Fibroblast of skin of abdomen (primary cell): ENCODE data around the gene SERPINH1. TPM values are rescaled to one million over a fixed set of nuclear protein-coding genes. Genes with fewer than 3 reads are reported as not detected.
A peak's percentile ranks its signal among the peaks of the same experiment; 100 is the strongest.

Experiments
- DNase-seq: peaks from one replicate; pipeline ENCODE4 v3.0.0-alpha.2; 2013
- polyA plus RNA-seq, 2 experiments: library from polyadenylated mRNA; unstranded; fragments of 120-200 nt; gene quantifications; one replicate each; pipeline ENCODE4 v1.2.1, GENCODE V29; 2013; ENCODE audit not compliant: insufficient read length in 2 of 2

Gene SERPINH1
- polyA plus RNA-seq (2013, experiment 1 of 2; ENCODE audit: insufficient read length): 2,201 TPM
- polyA plus RNA-seq (2013, experiment 2 of 2; ENCODE audit: insufficient read length): 2,181 TPM

DNA sequence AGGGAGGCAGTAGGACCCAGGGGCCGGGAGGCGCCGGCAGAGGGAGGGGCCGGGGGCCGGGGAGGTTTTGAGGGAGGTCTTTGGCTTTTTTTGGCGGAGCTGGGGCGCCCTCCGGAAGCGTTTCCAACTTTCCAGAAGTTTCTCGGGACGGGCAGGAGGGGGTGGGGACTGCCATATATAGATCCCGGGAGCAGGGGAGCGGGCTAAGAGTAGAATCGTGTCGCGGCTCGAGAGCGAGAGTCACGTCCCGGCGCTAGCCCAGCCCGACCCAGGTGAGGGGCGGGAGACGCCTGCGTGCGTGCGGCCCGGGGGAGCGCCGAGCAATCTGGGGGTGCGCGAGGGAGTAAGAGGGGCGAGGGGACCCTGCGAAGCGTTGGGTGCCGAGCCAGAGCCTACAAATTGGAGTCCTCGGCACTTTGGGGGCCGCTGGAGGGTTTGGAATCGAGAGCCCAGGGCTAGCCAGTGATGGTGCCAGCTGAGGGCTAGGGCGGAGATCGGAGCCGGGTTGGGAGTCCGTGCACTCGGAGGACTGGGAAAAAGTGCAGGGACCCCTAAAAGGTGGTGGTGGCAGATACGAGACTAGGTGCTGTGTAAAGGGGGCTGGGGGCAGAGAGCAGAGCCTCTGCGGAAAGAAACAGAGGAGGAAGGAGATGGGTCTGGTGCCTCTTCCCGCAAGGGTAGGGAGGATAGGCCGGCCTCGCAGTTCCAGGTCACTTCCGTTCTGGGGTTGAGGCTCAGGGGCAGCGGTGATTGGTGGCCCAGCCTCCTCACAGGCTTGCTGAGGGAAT, at the start of gene SERPINH1:
SERPINH1 (plus strand) TSS at position 206 of the 788 bp plus-strand sequence. CDS start 4,097 bp downstream, outside the sequence.
- DNase-seq: peak; percentile 95

DNA sequence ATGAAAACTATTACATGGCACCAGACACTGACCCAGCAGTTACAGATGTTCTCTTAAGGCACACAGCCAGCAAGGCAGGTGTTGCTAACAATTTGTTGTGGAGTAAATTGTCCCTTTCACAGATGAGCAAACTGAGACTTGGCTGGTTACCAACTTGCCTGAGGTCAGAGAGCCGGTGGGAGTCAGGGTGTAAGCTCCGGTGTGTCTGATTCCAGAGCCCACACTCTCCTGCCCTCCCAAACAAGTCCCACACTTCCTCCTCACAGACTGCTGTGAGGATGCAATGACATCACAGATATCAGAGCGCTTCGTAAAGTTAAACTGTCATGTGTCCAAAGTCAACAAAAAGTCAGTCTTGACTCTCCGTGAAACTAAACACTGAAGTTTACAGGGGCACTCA, 48.8 kb upstream of the SERPINH1 start:
- no peak for DNase-seq

DNA sequence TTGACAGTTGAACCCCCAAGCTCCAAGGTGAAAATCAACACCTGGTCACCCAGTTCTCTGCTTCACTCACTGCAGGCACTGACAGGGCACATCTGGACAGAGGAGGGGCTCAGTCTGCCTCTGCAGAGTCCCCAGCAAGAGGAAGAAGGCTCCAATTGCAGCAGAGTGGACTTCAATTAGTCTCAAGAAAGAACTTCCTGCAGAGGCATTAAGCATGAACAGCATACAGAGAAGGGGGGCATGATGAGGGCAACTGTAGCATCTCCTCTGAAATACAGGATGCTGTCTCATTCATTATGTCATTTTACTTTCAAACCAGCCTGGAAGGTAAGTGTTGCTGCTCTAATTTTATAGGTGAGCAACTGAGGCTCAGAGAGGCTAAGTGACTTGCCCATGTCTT, 47.5 kb upstream of the SERPINH1 start:
- no peak for DNase-seq

GRCh38 chr11:75516140-75516539, 45.9 kb upstream of the SERPINH1 start:
- DNase-seq: no peak

DNA sequence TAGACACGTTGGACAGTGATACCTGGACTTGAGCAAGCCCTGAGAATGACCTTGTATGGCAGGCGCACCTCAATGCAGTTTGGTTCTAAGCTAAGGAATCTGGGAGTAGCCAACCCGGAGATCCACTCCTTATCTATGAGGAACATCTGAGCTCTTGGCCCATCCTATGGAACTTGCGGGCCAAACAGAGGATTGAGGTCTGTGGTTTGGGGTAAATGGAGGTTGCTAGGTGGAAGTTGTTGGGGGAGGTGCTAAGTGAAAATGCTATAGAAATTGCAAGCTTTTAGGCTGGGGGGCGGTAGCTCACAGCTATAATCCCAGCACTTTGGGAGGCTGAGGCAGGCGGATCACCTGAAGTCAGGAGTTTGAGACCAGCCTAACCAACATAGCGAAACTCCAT, 45.2 kb upstream of the SERPINH1 start:
- DNase-seq: no peak

DNA sequence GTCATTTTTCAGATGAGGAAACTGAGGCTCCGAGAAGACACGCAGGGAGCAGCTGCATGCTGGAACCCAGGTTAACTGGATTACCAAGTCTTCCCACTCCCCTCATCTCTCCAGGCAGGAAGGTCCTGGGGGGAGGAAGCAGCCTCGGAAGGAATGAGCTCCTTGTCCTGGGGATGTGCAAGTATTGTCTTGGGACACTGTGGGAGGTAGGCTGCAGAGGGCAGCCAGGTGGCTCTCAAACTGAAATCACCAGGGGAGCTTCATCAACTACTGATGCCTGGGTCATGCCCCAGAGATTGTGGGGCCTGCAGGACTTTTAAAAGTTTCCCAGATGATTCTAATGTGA, 43.9 kb upstream of the SERPINH1 start:
- no peak for DNase-seq

DNA sequence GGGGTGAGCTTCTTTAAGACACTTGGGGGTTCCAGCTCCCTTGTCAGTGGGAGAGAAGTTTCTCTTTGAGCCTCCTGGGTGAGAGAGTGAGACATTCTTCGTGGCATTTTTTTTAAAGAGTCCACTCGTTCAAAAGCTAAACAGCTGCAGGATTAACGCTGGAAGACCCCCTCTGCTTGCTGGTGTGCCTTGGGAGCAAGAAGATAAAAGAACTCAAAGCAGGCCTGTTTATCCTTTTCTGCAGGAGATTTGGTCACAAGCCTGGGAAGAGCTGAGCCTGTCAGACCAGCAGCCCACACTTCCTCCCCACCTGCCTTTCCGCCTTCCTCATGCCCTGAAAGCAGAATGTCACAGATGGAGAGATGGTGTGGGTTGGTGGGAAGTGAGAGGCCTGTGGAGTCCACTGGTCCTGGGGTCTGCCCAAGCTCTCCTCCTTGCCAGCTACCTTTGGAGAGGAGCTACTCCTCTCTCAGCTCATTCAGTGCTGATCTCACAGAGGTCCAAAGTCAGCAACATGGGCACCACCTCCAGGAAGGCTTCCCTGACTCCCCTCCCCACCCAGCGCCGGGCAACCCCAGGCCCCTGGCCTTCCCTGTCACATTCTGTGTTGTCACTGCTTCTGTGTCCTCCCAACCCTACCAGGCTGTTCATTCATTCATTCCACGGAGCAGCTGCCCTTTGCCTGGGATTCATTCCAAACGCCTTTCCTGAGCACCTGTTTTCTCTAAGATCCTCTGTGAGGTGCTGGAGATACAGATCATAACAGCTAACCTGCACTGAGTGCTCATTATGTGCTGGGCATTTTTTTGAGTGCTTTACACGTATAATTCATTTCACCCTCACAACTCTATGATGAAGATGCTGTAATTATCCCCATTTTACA, 43.0 kb upstream of the SERPINH1 start:
- no peak for DNase-seq

- DNase-seq: no peak
Measured at GRCh38 chr11:75520688-75521087, 41.4 kb upstream of the SERPINH1 start.

DNA sequence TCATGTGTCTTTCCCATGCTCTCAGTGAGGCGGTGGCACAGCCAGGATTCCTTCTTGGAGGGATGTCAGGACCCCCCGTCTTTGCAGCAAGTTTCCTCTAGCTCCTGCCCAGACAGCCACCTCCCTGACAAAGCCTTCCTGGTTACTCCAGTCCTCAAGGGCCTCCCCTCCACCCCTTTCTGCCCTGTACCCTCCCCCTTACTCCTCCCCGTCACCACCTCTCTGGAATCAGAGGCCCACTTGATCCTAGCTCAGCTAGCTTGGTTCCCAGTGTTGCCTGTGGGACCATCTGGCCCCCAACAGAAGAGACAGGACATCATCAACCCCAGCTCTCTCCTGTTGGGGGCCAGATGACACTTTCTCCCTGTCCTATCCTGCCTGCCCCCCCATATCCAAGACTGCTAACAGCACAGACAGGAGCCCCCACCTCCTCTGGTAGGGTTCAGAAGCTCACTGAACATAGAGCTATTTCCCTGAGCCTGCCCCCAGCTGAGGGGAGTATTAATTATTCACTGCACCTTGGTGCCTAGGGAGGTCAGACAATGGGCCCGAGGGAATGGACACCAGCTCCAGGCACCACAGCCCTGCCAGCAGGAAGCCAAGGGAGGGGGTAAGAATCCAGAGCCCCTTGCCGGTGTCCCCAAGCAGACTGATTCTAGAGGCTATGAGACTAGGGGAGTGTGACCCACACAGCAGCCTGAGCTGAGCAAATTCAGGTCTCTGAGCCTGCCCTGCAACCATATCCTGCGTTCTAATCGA, 39.6 kb upstream of the SERPINH1 start:
- no peak for DNase-seq

DNA sequence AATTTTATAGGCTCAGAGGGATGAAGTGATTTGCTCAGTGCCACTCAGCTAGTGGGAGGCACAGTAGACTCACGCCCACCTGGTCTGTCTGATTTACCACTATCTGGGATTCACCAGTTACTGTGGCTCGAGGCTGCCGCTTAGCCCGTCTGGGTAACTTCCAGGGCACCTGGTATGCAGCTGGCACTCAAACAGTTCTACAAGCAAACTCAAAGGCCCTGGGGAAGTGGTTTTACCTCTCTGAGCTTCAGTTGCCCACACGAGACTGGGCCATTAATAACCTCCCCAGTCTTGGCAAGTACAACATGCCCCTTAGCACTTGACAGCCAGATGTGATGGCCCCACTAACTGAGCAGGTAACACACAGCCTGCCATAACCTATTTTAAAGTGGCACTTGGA, 38.9 kb upstream of the SERPINH1 start:
- DNase-seq: no peak

DNA sequence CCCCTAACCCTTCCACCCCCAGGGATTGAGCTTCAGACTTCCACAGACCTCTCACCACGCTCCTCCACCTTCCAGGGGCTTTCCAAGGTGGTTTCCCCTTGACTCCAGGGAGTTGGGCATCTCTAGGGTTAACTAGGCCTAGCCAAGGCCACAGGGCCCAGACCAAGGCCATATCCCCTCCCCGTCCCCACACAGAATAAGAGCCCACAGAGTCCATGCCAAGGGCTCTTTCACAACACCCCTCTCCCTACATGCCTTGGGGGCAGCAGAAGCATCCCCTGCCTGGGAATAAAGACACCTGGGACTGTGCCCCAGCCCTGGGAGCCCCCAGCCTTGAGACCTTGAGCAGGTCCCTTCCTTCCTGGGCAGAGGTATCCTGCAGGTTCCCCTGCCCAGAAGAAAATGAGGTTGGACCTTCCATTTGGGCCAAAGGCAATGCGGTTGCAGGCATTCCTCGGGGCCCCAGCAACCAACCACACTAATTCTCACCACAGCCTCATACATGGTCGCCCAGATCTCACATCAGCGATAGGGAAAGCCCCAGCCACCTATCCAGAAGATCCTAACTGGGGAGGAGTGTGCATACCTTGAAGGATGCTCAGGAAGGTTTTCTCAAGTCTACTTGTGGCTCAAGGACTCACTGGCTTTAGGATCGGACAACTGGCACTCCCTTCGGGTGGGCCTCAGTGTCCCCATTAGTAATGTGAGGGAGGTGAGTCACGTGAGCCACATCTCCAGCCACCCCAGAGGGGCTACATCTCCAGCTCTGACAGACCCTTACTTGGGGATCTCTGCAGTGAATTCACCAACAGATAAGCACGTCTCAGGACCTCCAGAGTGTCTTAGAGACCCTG, 38.0 kb upstream of the SERPINH1 start:
- DNase-seq: no peak

DNA sequence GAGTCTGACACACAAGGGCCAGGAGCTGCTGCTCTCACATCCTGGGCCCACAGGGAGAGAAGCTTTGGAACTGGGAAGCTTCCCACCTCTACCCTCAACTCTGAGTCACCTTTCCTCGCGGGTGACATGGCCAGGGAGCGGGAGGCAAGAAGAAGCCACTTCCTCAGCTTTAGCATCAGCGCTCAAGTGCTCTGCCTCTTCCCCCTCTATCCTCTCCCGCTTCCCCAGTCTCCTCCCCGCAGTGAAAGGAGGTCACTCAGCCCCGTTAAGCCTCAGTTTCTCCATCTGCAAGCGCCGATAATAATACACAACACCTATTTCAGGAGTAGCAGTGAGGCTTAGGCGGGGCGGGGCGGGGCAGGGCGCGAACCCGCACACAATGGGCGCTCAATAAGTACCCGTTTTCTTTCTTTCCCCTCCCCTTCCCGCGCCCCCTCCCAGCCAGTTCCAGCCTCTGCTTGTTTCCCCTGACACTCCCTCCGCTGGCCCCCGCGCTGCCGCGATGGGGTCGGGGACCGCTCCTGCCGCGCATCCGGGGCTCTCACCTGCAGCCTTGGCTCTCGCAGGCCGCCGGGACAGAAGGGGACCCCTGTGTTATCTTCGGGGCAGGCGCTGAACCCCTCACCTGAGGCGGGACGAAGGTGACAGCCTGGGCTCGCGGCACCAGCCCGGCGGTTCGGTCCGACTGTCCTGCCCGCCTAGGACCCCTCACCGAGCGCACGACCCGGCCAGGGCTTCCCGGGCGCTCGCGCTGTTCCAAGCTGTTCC, 37.2 kb upstream of the SERPINH1 start:
- peak; percentile 30 for DNase-seq

- DNase-seq: peak; percentile 82
Measured at GRCh38 chr11:75525433-75526191, 36.4 kb upstream of the SERPINH1 start, which contains the start of gene GDPD5. Gene GDPD5, minus strand, starts transcription at chr11:75525941. Its CDS starts 48,206 bp downstream, at chr11:75477735.

DNA sequence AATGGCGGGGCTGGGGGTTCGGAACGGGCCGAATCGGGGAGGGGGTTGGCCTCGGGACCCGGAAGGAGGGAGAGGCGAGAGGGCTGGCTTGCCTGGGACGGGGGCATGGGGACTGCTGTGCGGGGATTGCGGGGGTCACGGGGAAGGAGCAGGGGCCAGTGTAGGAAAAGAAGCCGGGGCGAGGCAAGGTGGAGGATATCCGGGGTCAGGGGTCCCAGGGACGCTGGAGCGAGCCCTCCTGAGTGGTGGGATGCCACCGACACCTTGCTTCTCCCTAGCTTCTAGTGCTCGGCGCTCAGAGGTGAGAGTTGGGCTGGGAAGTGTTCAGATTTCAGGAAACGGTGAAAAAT, 35.9 kb upstream of the SERPINH1 start:
- DNase-seq: no peak

GRCh38 chr11:75527130-75527529, 34.9 kb upstream of the SERPINH1 start:
- no peak for DNase-seq

- DNase-seq: no peak
Measured at GRCh38 chr11:75527938-75528735, 33.9 kb upstream of the SERPINH1 start.

GRCh38 chr11:75530577-75530976, 31.5 kb upstream of the SERPINH1 start:
- no peak for DNase-seq

GRCh38 chr11:75531325-75531724, 30.7 kb upstream of the SERPINH1 start:
- DNase-seq: no peak
